Endothelial cell of umbilical vein (primary cell): ENCODE data around the gene EPAS1.

Experiments
- CTCF ChIP-seq, 2 donors: IDR thresholded peaks; 1 replicate in 1 of 2; 2 replicates in 1 of 2; pipeline ENCODE4 v1.5.1; 2011; ENCODE audit warnings: low read length in 2 of 2, mild to moderate bottlenecking in 2 of 2, moderate library complexity in 2 of 2, control low read depth in 1 of 2, inconsistent platforms in 1 of 2, low read depth in 1 of 2; ENCODE audit not compliant: insufficient read depth in 1 of 2; ENCODE audit errors: extremely low read depth in 1 of 2
- JUN ChIP-seq: IDR thresholded peaks from 2 replicates; pipeline ENCODE4 v1.6.1; 2011; ENCODE audit warnings: borderline replicate concordance, low read depth; ENCODE audit not compliant: insufficient read length, insufficient read depth
- POLR2A ChIP-seq: IDR thresholded peaks from 2 replicates; pipeline ENCODE4 v1.6.1; 2012; ENCODE audit warnings: low read depth, mild to moderate bottlenecking, control low read depth, low read length

- TF ChIP-seq POLR2A (no peak), JUN (no peak), CTCF (IDR thresholded peaks at IDR 0.05; ENCODE audit: extremely low read depth in 1 of 2, insufficient read depth in 1 of 2, low read depth in 1 of 2, low read length in 2 of 2) (peak in 1 of 2 donors; percentile 18)
Measured at GRCh38 chr2:46299365-46300263, 2.4 kb downstream of the EPAS1 start.
